A172 (cell line): Measurements from ENCODE around the gene SCAPER. TPM values are rescaled to one million over a fixed set of nuclear protein-coding genes. Genes with fewer than 3 reads are reported as not detected.
"Not testable (repeated sequence)": the region's sequence is repeated elsewhere in the genome, so short reads cannot be mapped to it uniquely, and the experiment has no call there.

ENCODE experiments used
- DNase-seq: peaks from one replicate; pipeline ENCODE4 v3.0.0-alpha.2; 2015; ENCODE audit warnings: low spot score
- total RNA-seq: library from RNA; depleted of rRNA; stranded (reverse); fragments of >200 nt; shearing (Covaris generic); gene quantifications from 2 replicates; pipeline ENCODE4 v1.2.3, GENCODE V29; 2014

Gene SCAPER
- total RNA-seq, 1 experiment from 2014 or later, result 22.7 TPM

GRCh38 chr15:76483018-76483417 lies 422.1 kb downstream of the SCAPER start:
- DNase-seq, result no peak

- no peak for DNase-seq
Observed at GRCh38 chr15:76480267-76480666, 424.9 kb downstream of the SCAPER start.

- peak; percentile 11 for DNase-seq
Observed at GRCh38 chr15:76470691-76471090, 434.4 kb downstream of the SCAPER start.

- DNase-seq, result no peak
Observed at GRCh38 chr15:76468722-76469121, 436.4 kb downstream of the SCAPER start.

GRCh38 chr15:76467136-76467535 lies 438.0 kb downstream of the SCAPER start:
- DNase-seq, result no peak

GRCh38 chr15:76465728-76466127 lies 439.4 kb downstream of the SCAPER start:
- DNase-seq, result no peak

GRCh38 chr15:76464247-76464646 lies 440.9 kb downstream of the SCAPER start:
- no peak for DNase-seq

- no peak for DNase-seq
Observed at GRCh38 chr15:76460871-76461270, 444.3 kb downstream of the SCAPER start.

- no peak for DNase-seq
Observed at GRCh38 chr15:76460347-76460746, 444.8 kb downstream of the SCAPER start.

GRCh38 chr15:76451540-76451939 lies 453.6 kb downstream of the SCAPER start:
- no peak for DNase-seq

- no peak for DNase-seq
Observed at GRCh38 chr15:76449455-76449854, 455.7 kb downstream of the SCAPER start.

- no peak for DNase-seq
Observed at GRCh38 chr15:76448755-76449154, 456.4 kb downstream of the SCAPER start.

- no peak for DNase-seq
Observed at GRCh38 chr15:76447728-76448441, 457.3 kb downstream of the SCAPER start.

GRCh38 chr15:76440441-76440840 lies 464.7 kb downstream of the SCAPER start:
- no peak for DNase-seq

GRCh38 chr15:76439542-76439941 lies 465.6 kb downstream of the SCAPER start:
- no peak for DNase-seq

- DNase-seq, result peak; percentile 28
Observed at GRCh38 chr15:76433798-76434400, 471.2 kb downstream of the SCAPER start.

- DNase-seq, result peak; percentile 4
Observed at GRCh38 chr15:76433036-76433435, 472.1 kb downstream of the SCAPER start.

GRCh38 chr15:76432604-76433003 lies 472.5 kb downstream of the SCAPER start:
- no peak for DNase-seq

- no peak for DNase-seq
Observed at GRCh38 chr15:76431971-76432370, 473.2 kb downstream of the SCAPER start.

- DNase-seq, result not testable (repeated sequence)
Observed at GRCh38 chr15:76430711-76431110, 474.4 kb downstream of the SCAPER start.

GRCh38 chr15:76429661-76430060 lies 475.5 kb downstream of the SCAPER start:
- DNase-seq, result no peak

GRCh38 chr15:76426941-76427340 lies 478.2 kb downstream of the SCAPER start:
- no peak for DNase-seq

- no peak for DNase-seq
Observed at GRCh38 chr15:76418352-76419140, 486.6 kb downstream of the SCAPER start.
